Activated naive CD4-positive, alpha-beta T cell treated with anti-CD3 and anti-CD28 coated beads, Interleukin-2, amount 10 ng/mL, durations not matched to agents 7 days and 5 days (primary cell): ENCODE measurements around the gene CLIP2.
"Not testable (repeated sequence)": the region's sequence is repeated elsewhere in the genome, so short reads cannot be mapped to it uniquely, and the experiment has no call there.

Experiments used
- CTCF ChIA-PET: fragments of 350-600 bp; sonication (Branson Sonifier 250); formaldehyde crosslinking; loops from one replicate; lab custom pipeline; 2021; ENCODE audit warnings: antibody characterized with exemption; lab: Charles Lee
- DNase-seq: peaks from one replicate; pipeline ENCODE4 v3.0.0-alpha.2; 2020
- H3K27ac Mint-ChIP-seq: one replicate; pipeline ENCODE4 v1.8.0; 2021; ENCODE audit warnings: mild to moderate bottlenecking, moderate library complexity, mixed read lengths
- H3K27me3 Mint-ChIP-seq: one replicate; pipeline ENCODE4 v1.8.0; 2021; ENCODE audit warnings: mild to moderate bottlenecking, mixed read lengths
- H3K36me3 Mint-ChIP-seq: one replicate; pipeline ENCODE4 v1.8.0; 2021; ENCODE audit warnings: mixed read lengths
- H3K4me1 Mint-ChIP-seq: one replicate; pipeline ENCODE4 v1.8.0; 2021; ENCODE audit warnings: mixed read lengths
- H3K4me3 Mint-ChIP-seq: one replicate; pipeline ENCODE4 v1.8.0; 2021; ENCODE audit warnings: mild to moderate bottlenecking, moderate library complexity, mixed read lengths
- H3K9me3 Mint-ChIP-seq: one replicate; pipeline ENCODE4 v1.8.0; 2021; ENCODE audit warnings: mixed read lengths

Gene CLIP2

DNA sequence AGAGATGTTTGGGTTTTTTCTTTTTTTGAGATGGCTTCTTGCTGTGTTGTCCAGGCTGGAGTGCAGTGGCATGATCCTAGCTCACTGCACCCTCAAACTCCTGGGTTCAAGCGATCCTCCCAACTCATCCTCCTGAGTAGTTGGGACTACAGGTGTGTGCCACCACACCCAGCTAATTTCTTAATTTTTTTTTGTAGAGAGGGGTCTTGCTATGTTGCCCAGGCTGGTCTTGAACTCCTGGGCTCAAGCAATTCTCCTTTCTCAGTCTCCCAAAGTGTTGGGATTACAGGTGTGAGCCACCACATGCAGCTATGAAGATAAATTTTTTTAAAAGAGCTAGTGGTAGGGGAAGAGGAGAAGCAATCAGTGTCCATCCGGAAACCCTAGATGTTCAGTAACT, 56.8 kb downstream of the CLIP2 start:
- no peaks in the 10 kb centered on the region for H3K4me1 Mint-ChIP-seq
- no peak overlapping the region for H3K4me3 Mint-ChIP-seq
- H3K36me3 Mint-ChIP-seq: no peaks in the 10 kb centered on the region
- H3K27ac Mint-ChIP-seq: no peak overlapping the region
- no peaks in the 10 kb centered on the region for H3K9me3 Mint-ChIP-seq
- peaks cover 5% of the 10 kb centered on the region for H3K27me3 Mint-ChIP-seq
- no peak for DNase-seq
- CTCF ChIA-PET: no interaction called here

DNA sequence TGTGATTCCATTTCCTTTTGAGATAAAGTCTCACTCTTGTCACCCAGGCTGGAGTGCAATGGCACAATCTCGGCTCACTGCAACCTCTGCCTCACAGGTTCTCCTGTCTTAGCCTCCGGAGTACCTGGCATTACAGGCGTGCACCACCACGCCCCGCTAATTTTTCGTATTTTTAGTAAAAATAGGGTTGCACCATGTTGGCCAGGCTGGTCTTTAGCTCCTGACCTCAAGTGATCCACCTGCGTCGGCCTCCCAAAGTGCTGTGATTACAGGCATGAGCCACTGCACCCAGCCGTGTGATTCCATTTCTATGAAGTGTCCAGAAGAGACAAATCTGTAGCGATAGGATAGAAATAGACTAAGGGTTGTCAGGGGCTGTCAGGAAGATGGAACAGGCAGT, 60.4 kb downstream of the CLIP2 start:
- Mint-ChIP-seq H3K36me3 (no peaks in the 10 kb centered on the region), H3K27ac (no peak overlapping the region), H3K9me3 (no peaks in the 10 kb centered on the region), H3K27me3 (peaks cover 11% of the 10 kb centered on the region), H3K4me3 (no peak overlapping the region), H3K4me1 (no peaks in the 10 kb centered on the region)
- no peak for DNase-seq
- CTCF ChIA-PET: no interaction called here

GRCh38 chr7:74350751-74351150, 61.5 kb downstream of the CLIP2 start:
- Mint-ChIP-seq H3K4me1 (no peaks in the 10 kb centered on the region), H3K27ac (no peak overlapping the region), H3K9me3 (no peaks in the 10 kb centered on the region), H3K36me3 (no peaks in the 10 kb centered on the region), H3K27me3 (peaks cover 17% of the 10 kb centered on the region), H3K4me3 (no peak overlapping the region)
- DNase-seq: no peak
- CTCF ChIA-PET: no interaction called here

- H3K4me3 Mint-ChIP-seq: no peak overlapping the region
- H3K27ac Mint-ChIP-seq: no peak overlapping the region
- H3K4me1 Mint-ChIP-seq: no peaks in the 10 kb centered on the region
- no peaks in the 10 kb centered on the region for H3K36me3 Mint-ChIP-seq
- H3K9me3 Mint-ChIP-seq: no peaks in the 10 kb centered on the region
- CTCF ChIA-PET: no interaction called here
- DNase-seq: no peak
- peaks cover 17% of the 10 kb centered on the region for H3K27me3 Mint-ChIP-seq
These were observed 62.6 kb downstream of the CLIP2 start for GRCh38 chr7:74351836-74352235.

GRCh38 chr7:74352551-74353138, 63.4 kb downstream of the CLIP2 start:
- DNase-seq, CTCF ChIA-PET, H3K9me3 Mint-ChIP-seq, H3K36me3 Mint-ChIP-seq, H3K4me3 Mint-ChIP-seq, H3K4me1 Mint-ChIP-seq, H3K27ac Mint-ChIP-seq: not testable (repeated sequence)
- peaks cover 17% of the 10 kb centered on the region for H3K27me3 Mint-ChIP-seq

- CTCF ChIA-PET: no interaction called here
- DNase-seq: no peak
- no peaks in the 10 kb centered on the region for H3K4me1 Mint-ChIP-seq
- no peaks in the 10 kb centered on the region for H3K36me3 Mint-ChIP-seq
- no peak overlapping the region for H3K27ac Mint-ChIP-seq
- H3K9me3 Mint-ChIP-seq: no peaks in the 10 kb centered on the region
- peaks cover 17% of the 10 kb centered on the region for H3K27me3 Mint-ChIP-seq
- H3K4me3 Mint-ChIP-seq: no peak overlapping the region
These were observed 64.8 kb downstream of the CLIP2 start for GRCh38 chr7:74354009-74354408.

- Mint-ChIP-seq H3K4me1 (no peaks in the 10 kb centered on the region), H3K27me3 (peaks cover 17% of the 10 kb centered on the region), H3K36me3 (no peaks in the 10 kb centered on the region), H3K27ac (no peak overlapping the region), H3K4me3 (no peak overlapping the region), H3K9me3 (no peaks in the 10 kb centered on the region)
- no peak for DNase-seq
- CTCF ChIA-PET: interaction anchor here (1.3 kb wide), 1 partner anchor 328 kb away, joined by 3 read pairs; no protein-coding TSS in a partner anchor
These were observed 65.9 kb downstream of the CLIP2 start for GRCh38 chr7:74355091-74355490.

GRCh38 chr7:74356589-74357315, 67.5 kb downstream of the CLIP2 start:
- Mint-ChIP-seq H3K27me3 (peaks cover 11% of the 10 kb centered on the region), H3K27ac (no peak overlapping the region), H3K4me1 (no peaks in the 10 kb centered on the region), H3K36me3 (no peaks in the 10 kb centered on the region), H3K4me3 (no peak overlapping the region), H3K9me3 (no peaks in the 10 kb centered on the region)
- DNase-seq: no peak
- CTCF ChIA-PET: no interaction called here

GRCh38 chr7:74360008-74360407, 70.8 kb downstream of the CLIP2 start:
- no peak overlapping the region for H3K27ac Mint-ChIP-seq
- H3K4me3 Mint-ChIP-seq: no peak overlapping the region
- DNase-seq: no peak
- no peaks in the 10 kb centered on the region for H3K4me1 Mint-ChIP-seq
- no peaks in the 10 kb centered on the region for H3K9me3 Mint-ChIP-seq
- H3K36me3 Mint-ChIP-seq: no peaks in the 10 kb centered on the region
- H3K27me3 Mint-ChIP-seq: peaks cover 6% of the 10 kb centered on the region
- CTCF ChIA-PET: no interaction called here

DNA sequence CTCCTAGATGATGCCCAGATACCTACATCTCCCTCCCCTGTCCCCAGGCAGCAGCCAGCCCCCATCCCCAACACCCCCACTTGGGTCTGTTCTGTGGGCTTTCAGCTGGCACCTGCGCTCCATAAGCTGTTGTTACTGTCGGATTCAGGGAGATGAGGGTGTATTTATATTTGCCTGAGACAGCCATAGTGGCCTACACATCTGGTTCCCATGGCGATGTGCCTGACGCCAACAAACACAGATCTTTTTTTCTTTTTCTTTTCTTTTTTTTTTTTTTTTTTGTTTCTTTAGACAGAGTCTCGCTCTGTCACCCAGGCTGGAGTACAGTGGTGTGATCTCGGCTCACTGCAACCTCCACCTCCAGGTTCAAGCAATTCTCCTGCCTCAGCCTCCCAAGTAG, 73.1 kb downstream of the CLIP2 start:
- Mint-ChIP-seq H3K4me1 (no peaks in the 10 kb centered on the region), H3K27me3 (peaks cover 3% of the 10 kb centered on the region), H3K4me3 (no peak overlapping the region), H3K36me3 (no peaks in the 10 kb centered on the region), H3K9me3 (no peaks in the 10 kb centered on the region), H3K27ac (no peak overlapping the region)
- DNase-seq: no peak
- CTCF ChIA-PET: interaction anchor here (0.6 kb wide), 1 partner anchor 27 kb away, joined by 4 read pairs; no protein-coding TSS in a partner anchor

GRCh38 chr7:74364061-74364460, 74.9 kb downstream of the CLIP2 start:
- H3K9me3 Mint-ChIP-seq: no peaks in the 10 kb centered on the region
- H3K27ac Mint-ChIP-seq: no peak overlapping the region
- H3K36me3 Mint-ChIP-seq: no peaks in the 10 kb centered on the region
- no peak for DNase-seq
- H3K27me3 Mint-ChIP-seq: peaks cover 3% of the 10 kb centered on the region
- CTCF ChIA-PET: interaction anchor here (1.1 kb wide), 1 partner anchor 37 kb away, joined by 3 read pairs; no protein-coding TSS in a partner anchor
- H3K4me3 Mint-ChIP-seq: no peak overlapping the region
- H3K4me1 Mint-ChIP-seq: no peaks in the 10 kb centered on the region

GRCh38 chr7:74365322-74366022, 76.3 kb downstream of the CLIP2 start:
- no peak overlapping the region for H3K4me3 Mint-ChIP-seq
- no peaks in the 10 kb centered on the region for H3K9me3 Mint-ChIP-seq
- no peaks in the 10 kb centered on the region for H3K36me3 Mint-ChIP-seq
- DNase-seq: no peak
- H3K4me1 Mint-ChIP-seq: no peaks in the 10 kb centered on the region
- CTCF ChIA-PET: no interaction called here
- H3K27ac Mint-ChIP-seq: no peak overlapping the region
- H3K27me3 Mint-ChIP-seq: peaks cover 3% of the 10 kb centered on the region

DNA sequence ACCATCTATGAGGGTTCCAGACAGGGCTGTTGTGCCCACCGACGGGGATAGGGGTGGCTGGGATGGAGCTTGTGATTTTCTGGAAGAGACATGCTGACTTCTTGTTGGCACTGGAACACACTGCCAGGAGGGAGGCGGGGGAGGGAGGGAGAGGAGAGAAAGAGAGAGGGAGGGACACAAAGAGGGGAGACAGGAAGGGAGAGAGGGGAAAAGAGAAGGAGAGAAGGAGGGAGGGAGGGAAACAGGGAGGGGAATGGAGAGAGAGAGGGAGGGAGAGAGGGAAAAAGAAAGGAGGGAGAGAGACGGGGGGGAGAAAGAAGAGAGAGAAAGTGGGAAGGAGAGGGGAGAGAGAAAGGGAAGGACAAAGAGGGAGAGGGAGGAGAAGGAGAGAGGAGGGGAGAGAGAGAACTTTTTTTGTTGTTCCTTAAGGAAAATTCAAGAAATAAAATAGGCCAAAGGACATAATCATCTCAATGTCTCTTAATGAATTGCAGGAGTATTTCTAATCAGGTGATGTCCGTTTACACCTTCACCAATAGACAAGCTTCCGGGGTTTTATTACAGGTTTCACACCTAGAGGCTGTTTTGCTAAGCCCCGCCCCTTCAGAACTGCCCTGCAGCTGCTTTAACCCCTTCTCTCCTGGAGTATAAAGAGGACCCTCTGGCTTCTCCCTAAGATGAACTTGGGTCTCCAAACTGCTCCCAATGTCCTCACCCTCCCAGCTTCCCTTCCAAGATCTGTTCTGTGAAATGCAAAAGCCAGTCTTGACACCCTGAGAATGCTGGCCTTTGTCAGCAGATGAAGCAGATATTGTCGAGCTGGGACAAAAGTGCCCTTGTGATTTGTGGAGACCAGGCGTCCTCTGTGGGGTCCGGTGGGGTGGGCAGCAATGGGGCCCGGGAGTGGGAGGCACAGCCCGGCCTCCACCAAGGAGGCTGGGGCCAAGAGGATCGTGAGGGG, 82.5 kb downstream of the CLIP2 start:
- H3K4me3 Mint-ChIP-seq: no peak overlapping the region
- H3K27me3 Mint-ChIP-seq: peaks cover 27% of the 10 kb centered on the region
- H3K27ac Mint-ChIP-seq: no peak overlapping the region
- peaks cover 3% of the 10 kb centered on the region for H3K4me1 Mint-ChIP-seq
- no peak for DNase-seq
- no peaks in the 10 kb centered on the region for H3K9me3 Mint-ChIP-seq
- no peaks in the 10 kb centered on the region for H3K36me3 Mint-ChIP-seq
- CTCF ChIA-PET: no interaction called here
